ENCODE results near the gene DIAPH2.

The DIAPH2 gene

DNA sequence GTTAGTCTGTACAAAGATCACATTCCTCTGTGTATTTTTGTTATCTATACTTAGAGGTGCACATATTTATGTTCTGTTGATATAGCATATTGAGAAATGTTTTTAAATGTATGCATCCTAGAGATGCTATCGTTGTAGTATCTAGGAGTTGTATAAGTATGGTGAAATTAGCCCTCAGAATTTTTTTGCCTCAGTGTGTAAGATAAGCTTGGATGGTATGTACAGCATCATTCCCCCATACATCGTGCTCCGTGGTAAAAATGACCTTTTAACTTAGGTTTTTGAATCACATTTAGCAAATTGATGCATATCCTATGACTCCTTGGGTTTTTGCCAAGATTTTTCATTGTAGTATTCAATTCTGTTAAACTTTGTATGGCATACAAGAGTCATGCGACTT is 312.6 kb downstream of the DIAPH2 start:
- H3K9me3 ChIP-seq, result no peaks in the 10 kb centered on the region
- H3K36me3 ChIP-seq, result no peaks in the 10 kb centered on the region
- H3K4me1 ChIP-seq (ENCODE audit: control insufficient read depth in 1 of 2, insufficient read depth in 1 of 2, low read depth in 1 of 2, low read length in 1 of 2), result peaks cover 0 to 4% of the 10 kb centered on the region in 2 experiments
- no peaks in the 10 kb centered on the region for H3K27me3 ChIP-seq
- no peak overlapping the region for H3K27ac ChIP-seq
- TF ChIP-seq, protein P1, sequence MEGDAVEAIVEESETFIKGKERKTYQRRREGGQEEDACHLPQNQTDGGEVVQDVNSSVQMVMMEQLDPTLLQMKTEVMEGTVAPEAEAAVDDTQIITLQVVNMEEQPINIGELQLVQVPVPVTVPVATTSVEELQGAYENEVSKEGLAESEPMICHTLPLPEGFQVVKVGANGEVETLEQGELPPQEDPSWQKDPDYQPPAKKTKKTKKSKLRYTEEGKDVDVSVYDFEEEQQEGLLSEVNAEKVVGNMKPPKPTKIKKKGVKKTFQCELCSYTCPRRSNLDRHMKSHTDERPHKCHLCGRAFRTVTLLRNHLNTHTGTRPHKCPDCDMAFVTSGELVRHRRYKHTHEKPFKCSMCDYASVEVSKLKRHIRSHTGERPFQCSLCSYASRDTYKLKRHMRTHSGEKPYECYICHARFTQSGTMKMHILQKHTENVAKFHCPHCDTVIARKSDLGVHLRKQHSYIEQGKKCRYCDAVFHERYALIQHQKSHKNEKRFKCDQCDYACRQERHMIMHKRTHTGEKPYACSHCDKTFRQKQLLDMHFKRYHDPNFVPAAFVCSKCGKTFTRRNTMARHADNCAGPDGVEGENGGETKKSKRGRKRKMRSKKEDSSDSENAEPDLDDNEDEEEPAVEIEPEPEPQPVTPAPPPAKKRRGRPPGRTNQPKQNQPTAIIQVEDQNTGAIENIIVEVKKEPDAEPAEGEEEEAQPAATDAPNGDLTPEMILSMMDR (IDR thresholded peaks at IDR 0.05), result no peak
- no peak overlapping the region for H3K4me3 ChIP-seq (ENCODE audit: low read depth in 1 of 2, low read length in 1 of 2)

- no peak overlapping the region for H3K4me3 ChIP-seq (ENCODE audit: low read depth in 1 of 2, low read length in 1 of 2)
- H3K27me3 ChIP-seq, result no peaks in the 10 kb centered on the region
- TF ChIP-seq, protein P1 (IDR thresholded peaks at IDR 0.05), result no peak
- no peaks in the 10 kb centered on the region for H3K4me1 ChIP-seq (ENCODE audit: control insufficient read depth in 1 of 2, insufficient read depth in 1 of 2, low read depth in 1 of 2, low read length in 1 of 2)
- H3K9me3 ChIP-seq, result no peaks in the 10 kb centered on the region
- H3K36me3 ChIP-seq, result no peaks in the 10 kb centered on the region
- no peak overlapping the region for H3K27ac ChIP-seq
These were observed 316.2 kb downstream of the DIAPH2 start for GRCh38 chrX:97000682-97001368.

GRCh38 chrX:97006167-97006566 is 321.5 kb downstream of the DIAPH2 start:
- TF ChIP-seq, protein P1 (IDR thresholded peaks at IDR 0.05), result no peak

GRCh38 chrX:97009391-97009790 is 324.7 kb downstream of the DIAPH2 start:
- TF ChIP-seq, protein P1 (IDR thresholded peaks at IDR 0.05), result no peak
- Histone ChIP-seq H3K4me1 (ENCODE audit: control insufficient read depth in 1 of 2, insufficient read depth in 1 of 2, low read depth in 1 of 2, low read length in 1 of 2) (no peaks in the 10 kb centered on the region), H3K27me3 (no peaks in the 10 kb centered on the region), H3K4me3 (ENCODE audit: low read depth in 1 of 2, low read length in 1 of 2) (no peak overlapping the region), H3K9me3 (no peaks in the 10 kb centered on the region), H3K27ac (no peak overlapping the region), H3K36me3 (no peaks in the 10 kb centered on the region)

More at GRCh38 chrX:97006167-97006566, 321.5 kb downstream of the DIAPH2 start:
- Histone ChIP-seq H3K27ac (no peak overlapping the region), H3K36me3 (no peaks in the 10 kb centered on the region), H3K27me3 (no peaks in the 10 kb centered on the region), H3K4me3 (ENCODE audit: low read depth in 1 of 2, low read length in 1 of 2) (no peak overlapping the region), H3K4me1 (ENCODE audit: control insufficient read depth in 1 of 2, insufficient read depth in 1 of 2, low read depth in 1 of 2, low read length in 1 of 2) (no peaks in the 10 kb centered on the region), H3K9me3 (no peaks in the 10 kb centered on the region)

- TF ChIP-seq, protein P1 (IDR thresholded peaks at IDR 0.05), result no peak
- Histone ChIP-seq H3K9me3 (no peaks in the 10 kb centered on the region), H3K27me3 (no peaks in the 10 kb centered on the region), H3K4me3 (ENCODE audit: low read depth in 1 of 2, low read length in 1 of 2) (no peak overlapping the region), H3K4me1 (ENCODE audit: control insufficient read depth in 1 of 2, insufficient read depth in 1 of 2, low read depth in 1 of 2, low read length in 1 of 2) (no peaks in the 10 kb centered on the region), H3K27ac (no peak overlapping the region), H3K36me3 (no peaks in the 10 kb centered on the region)
These were observed 326.9 kb downstream of the DIAPH2 start for GRCh38 chrX:97011540-97011939.

All from neutrophil (primary cell).